SK-N-SH (cell line): ENCODE data around the gene TMOD2. TPM values are rescaled to one million over a fixed set of nuclear protein-coding genes. Genes with fewer than 3 reads are reported as not detected.

Experiments used
- CTCF ChIA-PET: fragments of 300-600, 350-600 bp; formaldehyde crosslinking; extraction: SDS; loops from one replicate; lab custom pipeline; 2021; lab: Yijun Ruan, JAX
- POLR2A ChIA-PET: fragments of 350-600 bp; sonication (Branson Sonifier 250); formaldehyde crosslinking; extraction: SDS; loops from one replicate; lab custom pipeline; 2020; ENCODE audit warnings: antibody characterized with exemption, inconsistent platforms; lab: Yijun Ruan, JAX
- DNase-seq: peaks from one replicate; pipeline ENCODE4 v3.0.0; 2012
- H2AFZ ChIP-seq: fragments of 200-600 bp; sonication (generic); 2 replicates; pipeline ENCODE4 v1.8.1; 2016; ENCODE audit warnings: antibody characterized with exemption, mild to moderate bottlenecking, low read depth
- H3F3A ChIP-seq: fragments of 200-600 bp; sonication (generic); replicated peaks from 2 replicates; pipeline ENCODE3; 2016; ENCODE audit warnings: antibody characterized with exemption, mild to moderate bottlenecking; ENCODE audit not compliant: insufficient read depth
- H3K27ac ChIP-seq, 2 experiments: fragments of 200-500 bp in 1 of 2; fragments of 200-600 bp in 1 of 2; sonication (Bioruptor generic) in 1 of 2; sonication (generic), shearing (Covaris generic) in 1 of 2; 2 replicates each; pipeline versions ENCODE4 v1.5.1 to v1.6.1; 2014 to 2016; ENCODE audit warnings: low read depth in 2 of 2, inconsistent platforms in 1 of 2, low read length in 1 of 2, mild to moderate bottlenecking in 1 of 2, mixed read lengths in 1 of 2
- H3K27me3 ChIP-seq: fragments of 200-600 bp; sonication (generic), shearing (Covaris generic); 2 replicates; pipeline ENCODE4 v1.6.1; 2016; ENCODE audit warnings: mixed run types; ENCODE audit not compliant: insufficient read depth
- H3K36me3 ChIP-seq, 2 experiments: fragments of 200-500 bp in 1 of 2; fragments of 200-600 bp in 1 of 2; sonication (Bioruptor generic) in 1 of 2; sonication (generic) in 1 of 2; replicated peaks in 1 of 2; 2 replicates each; pipeline versions ENCODE3 to v1.5.1; 2014 to 2016; ENCODE audit warnings: low read length in 1 of 2, mild to moderate bottlenecking in 1 of 2; ENCODE audit not compliant: insufficient read depth in 2 of 2, control insufficient read depth in 1 of 2
- H3K4me1 ChIP-seq, 2 experiments: fragments of 200-500 bp in 1 of 2; fragments of 200-600 bp in 1 of 2; sonication (Bioruptor generic) in 1 of 2; sonication (generic), shearing (Covaris generic) in 1 of 2; 2 replicates each; pipeline versions ENCODE4 v1.5.1 to v1.6.1; 2014 to 2016; ENCODE audit warnings: low read depth in 1 of 2, low read length in 1 of 2, mixed run types in 1 of 2; ENCODE audit not compliant: insufficient read depth in 2 of 2, control insufficient read depth in 1 of 2
- H3K4me2 ChIP-seq: fragments of 200-600 bp; sonication (generic), shearing (Covaris generic); 2 replicates; pipeline ENCODE4 v1.6.1; 2017; ENCODE audit warnings: mixed run types
- H3K4me3 ChIP-seq, 2 experiments: fragments of 200-500 bp in 1 of 2; fragments of 200-600 bp in 1 of 2; sonication (Bioruptor generic) in 1 of 2; sonication (generic), shearing (Covaris generic) in 1 of 2; 2 replicates each; pipeline versions ENCODE4 v1.5.1 to v1.8.1; 2014 to 2016; ENCODE audit warnings: low read depth in 2 of 2, inconsistent platforms in 1 of 2, low read length in 1 of 2, mild to moderate bottlenecking in 1 of 2, mixed read lengths in 1 of 2, moderate library complexity in 1 of 2
- H3K79me2 ChIP-seq: fragments of 200-600 bp; sonication (generic); 2 replicates; pipeline ENCODE4 v1.8.1; 2017; ENCODE audit warnings: mild to moderate bottlenecking; ENCODE audit not compliant: insufficient read depth
- H3K9ac ChIP-seq: fragments of 200-600 bp; sonication (generic); 2 replicates; pipeline ENCODE4 v1.6.1; 2017; ENCODE audit warnings: mixed run types
- H3K9me2 ChIP-seq: fragments of 200-600 bp; sonication (generic); 2 replicates; pipeline ENCODE4 v1.6.1; 2017; ENCODE audit warnings: mixed run types
- H3K9me3 ChIP-seq: fragments of 200-600 bp; sonication (generic); 2 replicates; pipeline ENCODE4 v1.6.1; 2017; ENCODE audit warnings: mixed run types, mild to moderate bottlenecking, moderate library complexity
- H4K20me1 ChIP-seq: fragments of 200-600 bp; sonication (generic); 2 replicates; pipeline ENCODE4 v1.6.1; 2017; ENCODE audit warnings: mild to moderate bottlenecking, mixed run types; ENCODE audit not compliant: insufficient read depth
- ELF1 ChIP-seq: IDR thresholded peaks from 2 replicates; pipeline ENCODE4 v1.4.0; 2012
- JUND ChIP-seq: IDR thresholded peaks from 2 replicates; pipeline ENCODE4 v1.4.0; 2012
- NFIC ChIP-seq: IDR thresholded peaks from 2 replicates; pipeline ENCODE4 v1.4.0; 2012; ENCODE audit warnings: borderline replicate concordance
- NRF1 ChIP-seq: IDR thresholded peaks from 2 replicates; pipeline ENCODE4 v1.6.1; 2012; ENCODE audit warnings: low read depth, mild to moderate bottlenecking, low read length
- TAF1 ChIP-seq: IDR thresholded peaks from 2 replicates; pipeline ENCODE4 v1.6.1; 2012; ENCODE audit warnings: low read depth, mild to moderate bottlenecking, low read length, moderate library complexity, borderline replicate concordance
- WGBS: methylation state at CpG from one replicate; pipeline ENCODE4 v1.1.6; 2017; ENCODE audit warnings: low lambda C conversion rate; 5-methylcytosine and 5-hydroxymethylcytosine counted together
- polyA plus RNA-seq, 3 experiments: library from polyadenylated mRNA; depleted of rRNA; stranded (reverse); fragments of >200 nt; gene quantifications; 2 replicates each; pipeline ENCODE4 v1.2.3, GENCODE V29; 2012
- TF ChIP-seq, protein P1 (sequence below): fragments of 150-350 bp; IDR thresholded peaks from 2 replicates; pipeline ENCODE4 v1.6.1; 2017; ENCODE audit warnings: antibody characterized with exemption, low read length, low read depth, borderline replicate concordance
- TF ChIP-seq, protein P2 (sequence below): IDR thresholded peaks from 2 replicates; pipeline ENCODE4 v1.6.1; 2012; ENCODE audit warnings: mild to moderate bottlenecking, low read depth, low read length, moderate library complexity
- TF ChIP-seq, protein P3 (sequence below): IDR thresholded peaks from 2 replicates; pipeline ENCODE4 v1.4.0; 2012; ENCODE audit warnings: low read depth
- TF ChIP-seq, protein P4 (sequence below): IDR thresholded peaks from 2 replicates; pipeline ENCODE4; 2012

TMOD2 gene
- polyA plus RNA-seq, 1 of the 3 experiments (the other 2 are of a cell fraction), result 2.7 TPM

DNA sequence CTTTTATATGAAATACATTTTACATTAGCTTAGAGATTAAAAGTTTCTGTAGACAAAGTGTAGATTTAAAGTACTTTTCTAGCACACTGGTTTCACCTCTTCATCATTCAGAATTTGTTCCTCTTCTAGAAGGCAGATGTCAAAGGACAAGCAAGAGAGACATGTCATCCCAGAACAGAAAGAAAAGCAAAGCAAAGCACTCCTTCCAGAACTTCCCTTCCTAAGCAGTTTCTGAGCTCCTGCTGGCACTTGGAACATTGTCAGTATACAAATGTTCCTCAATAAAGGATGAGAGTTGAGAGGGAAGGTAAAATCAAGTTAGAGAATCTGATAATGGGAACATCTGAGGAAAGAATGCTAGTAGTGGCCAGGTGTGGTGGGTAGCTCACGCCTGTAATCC is 104.2 kb downstream of the TMOD2 start:
- no peak overlapping the region for H3K27ac ChIP-seq
- ChIA-PET CTCF (interaction anchor here (1.2 to 1.6 kb wide), 3 partner anchors 11 to 79 kb away, joined by 3 to 4 read pairs (median 3); no protein-coding TSS in a partner anchor), POLR2A (no interaction called here)
- H3K4me2 ChIP-seq, result no peak overlapping the region
- H3K4me1 ChIP-seq, result peaks cover 0 to 17% of the 10 kb centered on the region in 2 experiments; a peak in 1 of 4 replicates
- peaks cover 0 to 12% of the 10 kb centered on the region in 2 experiments for H3K36me3 ChIP-seq
- no peak overlapping the region for H3K9ac ChIP-seq
- no peaks in the 10 kb centered on the region for H3F3A ChIP-seq
- WGBS, result 94% methylated on average over 1 of the region's 1 CpG
- H3K9me2 ChIP-seq, result no peaks in the 10 kb centered on the region
- H3K4me3 ChIP-seq, result no peak overlapping the region
- no peak overlapping the region for H2AFZ ChIP-seq
- H3K9me3 ChIP-seq, result no peaks in the 10 kb centered on the region
- peaks cover 99% of the 10 kb centered on the region for H3K79me2 ChIP-seq
- H4K20me1 ChIP-seq, result peaks cover 45% of the 10 kb centered on the region
- H3K27me3 ChIP-seq, result no peaks in the 10 kb centered on the region
- TF ChIP-seq ELF1, result no peak
- TF ChIP-seq, protein P1, sequence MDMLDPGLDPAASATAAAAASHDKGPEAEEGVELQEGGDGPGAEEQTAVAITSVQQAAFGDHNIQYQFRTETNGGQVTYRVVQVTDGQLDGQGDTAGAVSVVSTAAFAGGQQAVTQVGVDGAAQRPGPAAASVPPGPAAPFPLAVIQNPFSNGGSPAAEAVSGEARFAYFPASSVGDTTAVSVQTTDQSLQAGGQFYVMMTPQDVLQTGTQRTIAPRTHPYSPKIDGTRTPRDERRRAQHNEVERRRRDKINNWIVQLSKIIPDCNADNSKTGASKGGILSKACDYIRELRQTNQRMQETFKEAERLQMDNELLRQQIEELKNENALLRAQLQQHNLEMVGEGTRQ, result no peak
- TF ChIP-seq, protein P2, sequence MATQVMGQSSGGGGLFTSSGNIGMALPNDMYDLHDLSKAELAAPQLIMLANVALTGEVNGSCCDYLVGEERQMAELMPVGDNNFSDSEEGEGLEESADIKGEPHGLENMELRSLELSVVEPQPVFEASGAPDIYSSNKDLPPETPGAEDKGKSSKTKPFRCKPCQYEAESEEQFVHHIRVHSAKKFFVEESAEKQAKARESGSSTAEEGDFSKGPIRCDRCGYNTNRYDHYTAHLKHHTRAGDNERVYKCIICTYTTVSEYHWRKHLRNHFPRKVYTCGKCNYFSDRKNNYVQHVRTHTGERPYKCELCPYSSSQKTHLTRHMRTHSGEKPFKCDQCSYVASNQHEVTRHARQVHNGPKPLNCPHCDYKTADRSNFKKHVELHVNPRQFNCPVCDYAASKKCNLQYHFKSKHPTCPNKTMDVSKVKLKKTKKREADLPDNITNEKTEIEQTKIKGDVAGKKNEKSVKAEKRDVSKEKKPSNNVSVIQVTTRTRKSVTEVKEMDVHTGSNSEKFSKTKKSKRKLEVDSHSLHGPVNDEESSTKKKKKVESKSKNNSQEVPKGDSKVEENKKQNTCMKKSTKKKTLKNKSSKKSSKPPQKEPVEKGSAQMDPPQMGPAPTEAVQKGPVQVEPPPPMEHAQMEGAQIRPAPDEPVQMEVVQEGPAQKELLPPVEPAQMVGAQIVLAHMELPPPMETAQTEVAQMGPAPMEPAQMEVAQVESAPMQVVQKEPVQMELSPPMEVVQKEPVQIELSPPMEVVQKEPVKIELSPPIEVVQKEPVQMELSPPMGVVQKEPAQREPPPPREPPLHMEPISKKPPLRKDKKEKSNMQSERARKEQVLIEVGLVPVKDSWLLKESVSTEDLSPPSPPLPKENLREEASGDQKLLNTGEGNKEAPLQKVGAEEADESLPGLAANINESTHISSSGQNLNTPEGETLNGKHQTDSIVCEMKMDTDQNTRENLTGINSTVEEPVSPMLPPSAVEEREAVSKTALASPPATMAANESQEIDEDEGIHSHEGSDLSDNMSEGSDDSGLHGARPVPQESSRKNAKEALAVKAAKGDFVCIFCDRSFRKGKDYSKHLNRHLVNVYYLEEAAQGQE, result no peak
- TF ChIP-seq NRF1, result no peak
- TF ChIP-seq, protein P3, sequence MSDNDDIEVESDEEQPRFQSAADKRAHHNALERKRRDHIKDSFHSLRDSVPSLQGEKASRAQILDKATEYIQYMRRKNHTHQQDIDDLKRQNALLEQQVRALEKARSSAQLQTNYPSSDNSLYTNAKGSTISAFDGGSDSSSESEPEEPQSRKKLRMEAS, result no peak
- TF ChIP-seq, protein P4, sequence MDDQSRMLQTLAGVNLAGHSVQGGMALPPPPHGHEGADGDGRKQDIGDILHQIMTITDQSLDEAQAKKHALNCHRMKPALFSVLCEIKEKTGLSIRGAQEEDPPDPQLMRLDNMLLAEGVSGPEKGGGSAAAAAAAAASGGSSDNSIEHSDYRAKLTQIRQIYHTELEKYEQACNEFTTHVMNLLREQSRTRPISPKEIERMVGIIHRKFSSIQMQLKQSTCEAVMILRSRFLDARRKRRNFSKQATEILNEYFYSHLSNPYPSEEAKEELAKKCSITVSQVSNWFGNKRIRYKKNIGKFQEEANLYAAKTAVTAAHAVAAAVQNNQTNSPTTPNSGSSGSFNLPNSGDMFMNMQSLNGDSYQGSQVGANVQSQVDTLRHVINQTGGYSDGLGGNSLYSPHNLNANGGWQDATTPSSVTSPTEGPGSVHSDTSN, result no peak
- no peak for TF ChIP-seq JUND
- TF ChIP-seq TAF1, result no peak
- no peak for TF ChIP-seq NFIC
- TF ChIP-seq, all 33 proteins: peak for 0
- DNase-seq, result no peak

DNA sequence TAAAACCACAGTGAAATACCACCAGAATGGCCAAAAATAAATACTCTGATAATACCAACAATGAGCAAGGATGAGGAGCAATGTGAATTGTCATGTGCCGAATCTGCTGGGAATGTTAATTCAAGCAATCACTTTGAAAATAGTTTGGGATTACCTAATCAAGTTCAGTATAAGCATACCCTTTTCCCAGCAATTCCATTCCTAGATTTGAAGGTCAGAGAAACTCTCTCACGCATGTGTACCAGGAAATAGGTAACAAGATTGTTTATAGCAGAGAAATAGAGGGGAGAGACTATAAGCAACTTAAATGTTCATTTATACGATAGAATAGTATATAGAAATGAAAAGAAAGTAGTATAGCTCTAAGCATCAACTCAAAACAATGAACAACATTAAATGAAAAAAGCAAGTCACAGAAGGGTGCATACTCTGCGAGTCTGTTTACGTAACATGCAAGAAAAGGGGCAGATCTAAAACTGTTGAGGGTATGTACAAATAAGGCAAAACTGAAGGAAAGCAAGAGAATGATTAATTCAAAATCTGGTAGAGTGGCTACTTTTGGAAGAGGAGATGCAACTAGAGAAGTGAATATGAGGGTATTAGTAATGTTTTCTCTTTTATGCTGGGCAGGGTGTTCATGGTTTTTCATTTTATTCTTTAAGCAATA is 105.5 kb downstream of the TMOD2 start:
- peaks cover 0 to 17% of the 10 kb centered on the region in 2 experiments; a peak in 1 of 4 replicates for H3K4me1 ChIP-seq
- TF ChIP-seq, protein P4, result no peak
- TF ChIP-seq, all 33 proteins: peak for 0
- CTCF ChIA-PET, result interaction anchor here (1.6 to 2.0 kb wide), 2 partner anchors 18 to 32 kb away, joined by 4 to 5 read pairs; no protein-coding TSS in a partner anchor
- Histone ChIP-seq H3K9ac (no peak overlapping the region), H3K9me3 (no peaks in the 10 kb centered on the region), H3K36me3 (peaks cover 0 to 12% of the 10 kb centered on the region in 2 experiments), H3K4me3 (no peak overlapping the region), H3K9me2 (no peaks in the 10 kb centered on the region), H3K79me2 (peaks cover 99% of the 10 kb centered on the region), H3K4me2 (no peak overlapping the region), H2AFZ (no peak overlapping the region), H3K27me3 (no peaks in the 10 kb centered on the region), H4K20me1 (peaks cover 50% of the 10 kb centered on the region), H3F3A (no peaks in the 10 kb centered on the region), H3K27ac (no peak overlapping the region)
- no peak for DNase-seq
- POLR2A ChIA-PET, result no interaction called here
- 86% methylated on average over 5 of the region's 5 CpGs for WGBS
